Thoracic aorta (tissue), 2 donors: ENCODE results near the gene ATP6V1E1. TPM values are rescaled to one million over a fixed set of nuclear protein-coding genes. Genes with fewer than 3 reads are reported as not detected.

Experiments used
- ATAC-seq: fragments of 150-250 bp; one replicate; pipeline ENCODE4 v1.8.0; 2017; ENCODE audit warnings: low read depth; ENCODE audit not compliant: insufficient number of reproducible peaks, low FRiP score
- DNase-seq: peaks from one replicate; pipeline ENCODE4 v3.0.0-alpha.2; 2020; ENCODE audit warnings: low spot score
- H3K27ac ChIP-seq, 2 donors: fragments of 200-600 bp; sonication (generic); 1 replicate in 1 of 2; 2 replicates in 1 of 2; pipeline ENCODE4 v1.5.1; 2016; ENCODE audit warnings: mild to moderate bottlenecking in 2 of 2, moderate library complexity in 2 of 2
- H3K27me3 ChIP-seq: fragments of 200-600 bp; sonication (generic); replicated peaks from 2 replicates; pipeline ENCODE4 v1.6.0; 2016; ENCODE audit warnings: mild to moderate bottlenecking; ENCODE audit not compliant: insufficient read depth
- H3K36me3 ChIP-seq: fragments of 200-600 bp; sonication (generic); one replicate; pipeline ENCODE4 v1.5.1; 2016
- H3K4me1 ChIP-seq, 2 donors: fragments of 200-600 bp; sonication (generic); 1 replicate in 1 of 2; 2 replicates in 1 of 2; pipeline versions ENCODE4 v1.5.1 to v1.6.0; 2016; ENCODE audit warnings: low read depth in 2 of 2, mild to moderate bottlenecking in 1 of 2; ENCODE audit not compliant: control insufficient read depth in 1 of 2
- H3K4me3 ChIP-seq: fragments of 200-600 bp; sonication (generic); 2 replicates; pipeline ENCODE4 v1.5.1; 2016; ENCODE audit warnings: mild to moderate bottlenecking
- H3K9me3 ChIP-seq: fragments of 200-600 bp; sonication (generic); 2 replicates; pipeline ENCODE4 v1.5.1; 2016
- total RNA-seq, 2 donors: library from RNA; depleted of rRNA; stranded (reverse); fragments of >200 nt; gene quantifications; one replicate each; pipeline versions ENCODE4 v1.1.0 to v1.2.3, GENCODE V29; 2016
- TF ChIP-seq, protein P1 (sequence below): fragments of 200-600 bp; sonication (generic); IDR thresholded peaks from one replicate; pipeline ENCODE4 v1.5.1; 2019; ENCODE audit warnings: antibody characterized with exemption

Gene ATP6V1E1
- total RNA-seq, 2 donors from 2014 or later = 102 to 124 TPM

DNA sequence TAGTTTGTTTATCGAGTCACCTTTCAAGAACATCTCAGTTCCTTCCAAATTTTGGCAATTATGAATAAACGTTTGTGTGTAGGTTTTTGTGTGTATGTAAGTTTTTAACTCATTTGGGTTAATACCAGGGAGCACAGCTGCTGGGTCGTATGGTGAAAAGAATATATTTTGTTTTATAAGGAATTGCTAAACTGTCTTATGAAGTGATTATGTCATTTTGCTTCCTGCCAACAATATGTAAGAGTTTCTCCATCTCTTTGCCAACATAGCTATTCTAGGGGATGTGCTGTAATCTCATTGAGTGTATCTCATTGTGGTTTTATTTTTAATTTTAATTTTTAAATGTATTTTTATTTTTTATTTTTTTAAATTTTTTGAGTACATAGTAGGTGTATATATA, 37.3 kb upstream of the ATP6V1E1 start:
- H3K4me3 ChIP-seq = no peak overlapping the region
- H3K27me3 ChIP-seq = no peaks in the 10 kb centered on the region
- TF ChIP-seq, protein P1, sequence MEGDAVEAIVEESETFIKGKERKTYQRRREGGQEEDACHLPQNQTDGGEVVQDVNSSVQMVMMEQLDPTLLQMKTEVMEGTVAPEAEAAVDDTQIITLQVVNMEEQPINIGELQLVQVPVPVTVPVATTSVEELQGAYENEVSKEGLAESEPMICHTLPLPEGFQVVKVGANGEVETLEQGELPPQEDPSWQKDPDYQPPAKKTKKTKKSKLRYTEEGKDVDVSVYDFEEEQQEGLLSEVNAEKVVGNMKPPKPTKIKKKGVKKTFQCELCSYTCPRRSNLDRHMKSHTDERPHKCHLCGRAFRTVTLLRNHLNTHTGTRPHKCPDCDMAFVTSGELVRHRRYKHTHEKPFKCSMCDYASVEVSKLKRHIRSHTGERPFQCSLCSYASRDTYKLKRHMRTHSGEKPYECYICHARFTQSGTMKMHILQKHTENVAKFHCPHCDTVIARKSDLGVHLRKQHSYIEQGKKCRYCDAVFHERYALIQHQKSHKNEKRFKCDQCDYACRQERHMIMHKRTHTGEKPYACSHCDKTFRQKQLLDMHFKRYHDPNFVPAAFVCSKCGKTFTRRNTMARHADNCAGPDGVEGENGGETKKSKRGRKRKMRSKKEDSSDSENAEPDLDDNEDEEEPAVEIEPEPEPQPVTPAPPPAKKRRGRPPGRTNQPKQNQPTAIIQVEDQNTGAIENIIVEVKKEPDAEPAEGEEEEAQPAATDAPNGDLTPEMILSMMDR = no peak
- H3K9me3 ChIP-seq = no peaks in the 10 kb centered on the region
- no peak for ATAC-seq
- no peak overlapping the region for H3K27ac ChIP-seq
- no peaks in the 10 kb centered on the region for H3K4me1 ChIP-seq
- DNase-seq = no peak
- H3K36me3 ChIP-seq = peaks cover 5% of the 10 kb centered on the region

DNA sequence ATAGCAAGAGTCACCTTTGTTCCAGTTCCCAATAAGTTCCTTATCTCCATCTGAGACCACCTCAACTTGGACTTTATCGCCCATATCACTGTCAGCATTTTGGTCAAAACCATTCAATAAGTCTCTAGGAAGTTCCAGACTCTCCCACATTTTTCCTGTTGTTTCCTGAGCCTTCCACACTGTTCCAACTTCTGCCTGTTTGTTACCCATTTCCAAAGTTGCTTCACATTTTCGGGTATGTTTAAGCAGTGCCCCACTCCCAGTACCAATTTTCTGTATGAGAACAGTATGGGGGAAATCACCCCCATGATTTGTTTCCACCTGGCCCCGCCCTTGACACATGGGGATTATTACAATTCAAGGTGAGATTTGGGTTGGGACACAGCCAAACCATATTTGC, 36.7 kb upstream of the ATP6V1E1 start:
- H3K36me3 ChIP-seq = peaks cover 5% of the 10 kb centered on the region
- TF ChIP-seq, protein P1 = no peak
- DNase-seq (no peak), ATAC-seq (no peak)
- no peak overlapping the region for H3K4me3 ChIP-seq
- no peaks in the 10 kb centered on the region for H3K27me3 ChIP-seq
- H3K27ac ChIP-seq = no peak overlapping the region
- no peaks in the 10 kb centered on the region for H3K4me1 ChIP-seq
- H3K9me3 ChIP-seq = no peaks in the 10 kb centered on the region

DNA sequence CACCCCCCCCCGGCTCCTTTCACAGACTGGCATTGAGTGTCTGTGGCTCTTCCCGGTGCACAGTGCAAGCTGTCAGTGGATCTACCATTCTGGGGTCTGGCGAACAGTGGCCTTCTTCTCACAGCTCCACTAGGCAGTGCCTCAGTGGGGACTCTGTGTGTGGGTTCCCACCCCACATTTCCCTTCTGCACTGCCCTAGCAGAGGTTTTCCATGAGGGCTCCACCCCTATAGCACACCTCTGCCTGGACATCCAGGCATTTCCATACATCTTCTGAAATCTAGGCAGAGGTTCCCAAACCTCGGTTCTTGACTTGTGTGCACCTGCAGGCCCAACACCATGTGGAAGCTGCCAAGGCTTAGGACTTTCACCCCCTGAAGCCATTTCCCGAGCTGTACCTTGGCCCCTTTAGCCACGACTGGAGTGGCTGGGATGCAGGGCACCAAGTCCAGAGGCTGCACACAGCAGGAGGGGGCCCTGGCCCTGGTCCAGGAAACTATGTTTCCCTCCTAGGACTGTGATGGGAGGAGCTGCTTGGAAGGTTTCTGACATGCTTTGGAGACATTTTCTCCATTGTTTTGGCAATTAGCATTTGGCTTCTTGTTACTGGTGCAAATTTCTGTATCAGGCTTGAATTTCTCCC, 36.0 kb upstream of the ATP6V1E1 start:
- Histone ChIP-seq H3K27ac (no peak overlapping the region), H3K4me1 (no peaks in the 10 kb centered on the region), H3K36me3 (peaks cover 5% of the 10 kb centered on the region), H3K9me3 (no peaks in the 10 kb centered on the region), H3K27me3 (no peaks in the 10 kb centered on the region), H3K4me3 (no peak overlapping the region)
- DNase-seq (no peak), ATAC-seq (no peak)
- TF ChIP-seq, protein P1 = no peak

DNA sequence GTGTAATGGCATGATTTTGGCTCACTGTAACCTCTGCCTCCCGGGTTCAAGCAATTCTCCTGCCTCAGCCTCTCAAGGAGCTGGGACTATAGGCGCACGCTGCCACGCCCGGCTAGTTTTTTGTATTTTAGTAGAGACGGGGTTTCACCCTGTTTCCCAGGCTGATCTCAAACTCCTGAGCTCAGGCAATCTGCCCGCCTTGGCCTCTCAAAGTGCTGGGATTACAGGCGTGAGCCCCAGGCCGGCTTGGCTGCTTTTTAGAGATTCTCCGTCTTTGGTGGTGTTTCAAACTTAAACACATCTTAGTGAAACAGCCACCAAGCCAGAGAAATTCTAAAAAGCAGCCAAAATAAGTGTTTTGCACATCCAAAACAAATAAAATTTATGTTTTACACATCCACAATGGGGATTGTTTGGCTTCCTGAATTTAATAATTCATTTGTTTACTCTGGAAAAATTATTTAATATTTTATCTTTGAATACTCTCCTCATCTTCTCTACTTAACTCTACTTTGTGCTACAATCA, 28.4 kb upstream of the ATP6V1E1 start:
- H3K36me3 ChIP-seq = no peaks in the 10 kb centered on the region
- H3K4me3 ChIP-seq = no peak overlapping the region
- H3K4me1 ChIP-seq = no peaks in the 10 kb centered on the region
- DNase-seq (no peak), ATAC-seq (no peak)
- no peaks in the 10 kb centered on the region for H3K27me3 ChIP-seq
- no peak overlapping the region for H3K27ac ChIP-seq
- H3K9me3 ChIP-seq = no peaks in the 10 kb centered on the region
- TF ChIP-seq, protein P1 = no peak

DNA sequence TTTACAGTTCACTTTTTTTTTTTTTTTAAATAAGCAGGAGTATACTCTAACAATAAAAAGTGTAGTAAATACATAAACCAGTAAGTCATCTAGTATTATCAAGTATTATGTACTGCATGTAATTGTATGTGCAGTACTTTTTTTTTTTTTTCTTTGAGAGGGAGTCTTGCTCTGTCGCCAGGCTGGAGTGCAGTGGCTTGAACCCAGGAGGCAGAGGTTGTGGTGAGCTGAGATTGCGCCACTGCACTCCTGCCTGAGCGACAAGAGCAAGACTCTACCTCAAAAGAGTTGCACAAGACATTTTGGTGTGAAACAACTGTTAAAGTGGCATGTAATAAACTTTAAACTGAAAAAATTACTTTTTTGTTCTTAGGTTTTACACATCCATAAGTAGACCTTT, 26.7 kb upstream of the ATP6V1E1 start:
- Histone ChIP-seq H3K4me3 (no peak overlapping the region), H3K27ac (no peak overlapping the region), H3K9me3 (no peaks in the 10 kb centered on the region), H3K36me3 (no peaks in the 10 kb centered on the region), H3K27me3 (no peaks in the 10 kb centered on the region), H3K4me1 (no peaks in the 10 kb centered on the region)
- TF ChIP-seq, protein P1 = no peak
- DNase-seq (no peak), ATAC-seq (no peak)
